T-helper 22 cell (primary cell): ENCODE data around the gene TPCN1.

ENCODE experiments used
- DNase-seq: peaks from one replicate; pipeline ENCODE4 v3.0.0-alpha.2; 2020; ENCODE audit warnings: low read depth

TPCN1 gene

DNA sequence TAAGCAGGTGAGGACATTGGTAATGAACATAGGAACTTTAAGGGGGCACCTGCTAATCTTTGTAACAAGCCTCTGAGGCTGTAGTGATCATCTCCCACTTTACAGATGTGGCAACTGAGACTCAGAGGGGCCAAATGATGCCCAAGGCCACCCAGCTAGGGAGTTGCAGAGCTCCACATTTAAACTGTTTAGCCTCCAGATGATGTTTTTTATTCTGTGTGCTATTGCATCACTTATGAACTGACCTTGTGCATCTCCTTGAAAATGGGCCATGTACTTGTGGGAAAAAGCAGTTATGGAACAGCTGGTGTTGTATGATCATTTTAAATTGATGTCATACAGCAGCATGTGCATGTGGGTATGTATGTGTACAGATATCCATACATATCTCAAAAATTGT is 41.4 kb downstream of the TPCN1 start:
- DNase-seq = no peak

DNA sequence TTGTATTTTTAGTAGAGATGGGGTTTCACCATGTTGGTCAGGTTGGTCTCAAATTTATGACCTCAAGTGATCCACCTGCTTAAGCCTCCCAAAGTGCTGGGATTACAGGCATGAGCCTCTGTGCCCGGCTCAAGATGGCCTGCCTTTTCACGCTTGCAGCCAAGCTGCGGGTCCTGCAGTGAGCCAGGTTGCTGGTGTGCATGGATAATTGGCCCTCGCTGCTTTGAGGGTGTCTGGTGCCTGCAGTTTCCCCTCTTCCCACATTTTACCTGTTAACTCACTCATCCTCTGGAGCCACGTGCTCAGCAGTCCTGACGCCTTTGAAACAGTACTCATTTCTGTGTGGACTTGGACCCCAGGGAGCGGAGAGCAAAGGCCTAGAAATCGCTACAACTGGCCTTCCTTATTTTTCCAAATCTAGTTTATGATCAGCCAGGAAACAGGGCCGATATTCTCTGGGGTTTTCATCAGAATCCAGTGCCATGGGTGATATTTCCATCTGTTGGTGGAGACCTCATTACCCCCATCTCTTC is 42.2 kb downstream of the TPCN1 start:
- no peak for DNase-seq

DNA sequence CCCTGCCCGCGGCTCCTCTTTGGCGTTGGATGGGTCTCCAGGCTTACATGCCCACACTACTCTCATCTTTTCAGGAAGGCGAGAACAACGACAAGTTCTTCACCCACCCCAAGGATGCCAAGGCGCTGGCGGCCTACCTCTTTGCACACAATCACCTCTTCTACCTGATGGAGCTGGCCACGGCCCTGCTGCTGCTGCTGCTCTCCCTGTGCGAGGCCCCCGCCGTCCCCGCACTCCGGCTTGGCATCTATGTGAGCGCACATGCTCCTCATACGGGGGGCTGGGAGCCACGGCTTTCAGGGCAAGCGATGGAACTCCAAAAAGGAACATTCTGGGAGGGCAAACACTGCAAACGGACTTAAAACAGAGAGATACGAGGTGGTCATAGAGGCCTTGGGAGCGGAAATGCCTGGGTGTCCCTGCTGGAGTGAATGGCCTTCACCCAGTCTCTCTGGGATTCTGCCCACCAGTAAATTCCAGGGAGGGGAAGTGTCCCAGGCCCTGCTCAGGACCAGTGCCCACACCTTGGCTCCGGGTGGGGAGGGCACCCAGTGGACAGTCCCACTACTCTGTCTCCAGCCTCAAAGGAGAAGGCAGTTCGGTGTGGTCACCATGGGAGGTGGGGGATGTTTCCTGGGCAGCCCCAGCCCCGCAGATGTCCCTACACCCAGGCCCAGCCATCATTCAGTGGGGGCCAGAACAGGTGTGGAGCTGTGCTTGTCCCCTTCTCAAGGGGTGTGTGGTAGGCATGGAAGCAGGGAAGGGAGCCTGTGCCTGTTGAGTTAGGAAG is 45.0 kb downstream of the TPCN1 start:
- DNase-seq = no peak

GRCh38 chr12:113267621-113268020 is 46.4 kb downstream of the TPCN1 start:
- no peak for DNase-seq

- no peak for DNase-seq
Observed at GRCh38 chr12:113268136-113268535, 46.9 kb downstream of the TPCN1 start.

DNA sequence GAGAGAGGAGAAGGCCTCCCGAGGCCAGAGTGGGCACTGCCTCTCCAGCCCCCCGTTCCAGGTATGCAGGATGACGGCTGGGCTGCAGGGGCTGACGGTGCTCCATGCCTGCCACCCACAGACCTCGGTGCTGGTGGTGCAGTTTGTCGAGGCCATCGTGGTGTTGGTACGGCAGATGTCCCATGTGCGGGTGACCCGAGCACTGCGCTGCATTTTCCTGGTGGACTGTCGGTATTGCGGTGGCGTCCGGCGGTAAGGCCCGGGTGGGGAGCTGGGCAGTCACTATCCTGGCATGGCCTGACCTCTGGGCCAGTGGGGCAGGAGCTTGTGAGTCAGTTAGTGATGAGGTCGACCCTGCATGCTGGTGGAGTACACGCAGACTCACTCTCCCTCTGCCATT is 47.4 kb downstream of the TPCN1 start:
- no peak for DNase-seq

- DNase-seq = no peak
Observed at GRCh38 chr12:113269257-113269943, 48.1 kb downstream of the TPCN1 start.

DNA sequence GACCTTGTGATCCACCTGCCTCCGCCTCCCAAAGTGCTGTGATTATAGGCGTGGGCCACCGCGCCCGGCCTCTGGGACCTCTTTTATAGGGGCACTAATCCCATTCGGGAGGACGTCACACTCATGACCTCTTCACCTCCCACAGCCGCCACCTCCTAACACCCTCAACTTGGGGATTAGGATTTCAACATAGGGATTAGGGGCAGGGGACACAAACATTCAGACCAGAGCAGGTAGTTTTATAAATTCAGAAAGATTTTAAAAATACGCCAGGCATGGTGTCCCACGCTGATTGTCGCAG is 49.4 kb downstream of the TPCN1 start:
- no peak for DNase-seq

DNA sequence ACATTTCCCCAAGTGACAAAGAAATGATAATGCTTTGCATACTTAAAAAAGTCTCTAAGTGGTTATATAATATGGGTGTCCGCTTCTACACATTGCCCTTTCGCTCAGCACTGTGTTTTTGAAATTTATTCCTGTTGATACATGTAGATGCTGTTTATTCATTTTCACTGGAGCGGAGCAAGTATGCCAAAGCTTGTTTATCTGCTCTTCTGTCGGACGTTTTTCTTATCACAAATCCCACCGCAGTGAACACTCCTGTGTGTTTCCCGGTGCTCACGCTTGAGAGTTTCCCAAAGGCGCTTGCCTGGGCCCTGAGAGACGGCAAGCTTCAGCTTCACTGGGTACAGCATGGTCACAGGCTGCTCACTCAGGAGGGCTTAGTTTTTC is 50.2 kb downstream of the TPCN1 start:
- DNase-seq = no peak

DNA sequence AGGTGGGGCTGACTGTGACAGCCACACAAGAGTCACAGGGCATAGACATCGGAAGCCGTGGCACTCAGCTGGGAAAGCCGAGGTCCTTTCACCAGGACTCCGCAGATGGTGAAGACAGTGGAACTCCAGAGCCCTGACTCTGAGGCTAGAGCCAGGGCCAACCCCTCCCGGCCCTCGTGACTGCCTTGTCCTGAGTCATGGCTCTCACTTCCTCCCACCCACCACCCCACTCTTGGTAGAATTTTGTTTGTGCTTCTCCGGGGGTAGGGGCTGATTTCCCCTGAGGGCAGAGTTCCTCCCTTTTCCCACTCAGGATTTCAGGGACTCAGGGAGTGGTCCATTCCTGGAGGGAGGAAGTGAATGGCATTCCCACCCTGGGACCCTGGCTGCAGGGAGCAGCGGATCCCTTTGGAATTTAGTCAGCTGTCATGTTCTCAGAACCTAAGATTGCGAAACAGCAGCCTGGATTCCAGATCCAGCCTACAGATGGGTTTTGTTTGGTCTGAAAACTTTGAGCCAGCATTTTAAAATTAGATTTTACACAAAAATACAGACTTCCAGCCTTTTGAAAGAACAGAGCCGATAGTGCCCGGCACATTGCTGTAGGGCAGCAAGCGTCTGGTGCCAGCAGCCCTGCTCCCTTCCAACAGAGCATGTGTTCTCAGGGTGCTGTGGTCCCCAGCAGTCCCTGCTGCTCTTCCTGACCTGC is 50.7 kb downstream of the TPCN1 start:
- no peak for DNase-seq

DNA sequence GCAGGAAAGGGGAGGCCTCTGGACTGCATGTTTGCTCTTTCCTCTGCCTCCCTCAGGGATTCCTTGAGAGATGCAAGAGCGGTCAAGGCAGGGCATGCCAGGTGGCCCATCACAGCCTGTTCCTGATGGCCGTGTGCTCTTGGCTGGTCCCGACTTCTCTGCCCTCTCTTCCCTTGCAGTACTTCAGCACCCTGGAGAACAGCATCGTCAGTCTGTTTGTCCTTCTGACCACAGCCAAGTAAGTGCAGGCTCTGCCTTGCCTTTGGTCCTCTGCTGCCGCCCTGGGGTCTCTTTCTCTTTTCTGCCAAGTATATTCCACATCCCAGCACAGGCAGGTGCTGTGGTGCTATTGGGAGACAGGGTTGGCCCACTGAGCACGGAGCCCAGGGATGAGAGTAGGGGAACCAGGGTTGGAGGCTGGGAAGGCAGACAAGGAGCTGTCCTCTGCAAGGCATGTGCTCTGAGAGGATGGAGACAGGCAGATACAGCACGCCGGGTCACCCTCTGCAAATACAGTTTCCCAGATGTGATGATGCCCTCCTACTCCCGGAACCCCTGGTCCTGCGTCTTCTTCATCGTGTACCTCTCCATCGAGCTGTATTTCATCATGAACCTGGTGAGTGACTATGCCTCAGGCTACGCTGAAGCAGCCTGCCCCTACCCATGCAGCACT is 51.9 kb downstream of the TPCN1 start:
- DNase-seq = no peak

DNA sequence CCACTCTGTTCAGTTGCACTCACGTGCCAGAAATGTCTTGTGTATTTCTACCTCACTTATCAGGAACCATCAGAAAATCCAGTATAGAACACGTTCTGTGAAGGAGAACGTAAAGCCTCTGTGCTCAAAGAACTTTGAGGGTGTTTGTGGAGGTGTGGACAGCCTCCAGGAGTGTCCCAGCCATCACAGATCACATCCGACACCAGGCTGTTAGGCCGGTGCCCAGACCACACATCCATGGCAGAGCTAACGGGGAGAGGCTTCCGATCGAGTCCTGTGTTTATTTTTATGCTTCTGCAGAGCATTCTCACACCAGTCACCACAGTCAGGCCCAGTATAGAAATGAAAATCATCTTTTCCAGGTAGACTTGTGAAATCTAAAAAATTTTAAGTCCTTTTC is 53.6 kb downstream of the TPCN1 start:
- no peak for DNase-seq

- DNase-seq = no peak
Observed at GRCh38 chr12:113276306-113276705, 55.0 kb downstream of the TPCN1 start.

DNA sequence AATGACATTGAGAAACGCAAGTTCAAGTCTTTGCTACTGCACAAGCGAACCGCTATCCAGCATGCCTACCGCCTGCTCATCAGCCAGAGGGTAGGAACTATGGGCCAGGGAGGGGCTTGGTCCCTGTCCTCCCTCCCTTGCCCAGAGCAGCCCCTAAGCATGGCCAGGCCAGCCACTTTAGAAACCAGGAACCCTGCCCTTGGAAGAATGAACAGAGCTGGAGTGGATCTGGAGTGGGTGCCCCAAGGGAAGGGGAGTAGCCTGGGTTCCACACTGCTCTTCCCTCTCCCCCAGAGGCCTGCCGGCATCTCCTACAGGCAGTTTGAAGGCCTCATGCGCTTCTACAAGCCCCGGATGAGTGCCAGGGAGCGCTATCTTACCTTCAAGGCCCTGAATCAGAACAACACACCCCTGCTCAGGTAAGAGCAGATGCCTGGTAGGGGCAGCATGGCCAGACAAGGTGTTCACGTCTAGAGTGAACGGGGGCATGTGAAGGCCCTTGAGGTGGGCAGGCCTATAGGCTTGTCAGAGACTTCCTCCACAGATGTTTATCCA is 55.8 kb downstream of the TPCN1 start:
- no peak for DNase-seq

GRCh38 chr12:113277511-113277910 is 56.2 kb downstream of the TPCN1 start:
- DNase-seq = no peak

DNA sequence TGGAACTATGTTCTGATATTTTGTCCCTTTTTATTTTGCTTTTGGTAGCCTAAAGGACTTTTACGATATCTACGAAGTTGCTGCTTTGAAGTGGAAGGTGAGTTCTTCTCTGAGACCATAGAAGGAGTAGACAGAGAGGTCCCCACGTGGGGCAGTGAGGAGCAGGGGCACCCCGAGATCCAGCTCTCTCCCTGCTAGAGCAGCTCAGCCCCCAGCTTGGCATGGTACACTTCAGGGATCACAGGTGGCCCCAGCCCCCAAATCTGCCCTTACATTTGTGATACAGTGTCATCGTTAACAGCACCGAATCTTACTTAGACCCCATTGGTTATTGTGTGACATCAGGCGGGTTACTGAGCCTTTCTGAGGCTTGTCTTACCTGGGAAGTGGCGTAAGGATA is 56.9 kb downstream of the TPCN1 start:
- DNase-seq = no peak

DNA sequence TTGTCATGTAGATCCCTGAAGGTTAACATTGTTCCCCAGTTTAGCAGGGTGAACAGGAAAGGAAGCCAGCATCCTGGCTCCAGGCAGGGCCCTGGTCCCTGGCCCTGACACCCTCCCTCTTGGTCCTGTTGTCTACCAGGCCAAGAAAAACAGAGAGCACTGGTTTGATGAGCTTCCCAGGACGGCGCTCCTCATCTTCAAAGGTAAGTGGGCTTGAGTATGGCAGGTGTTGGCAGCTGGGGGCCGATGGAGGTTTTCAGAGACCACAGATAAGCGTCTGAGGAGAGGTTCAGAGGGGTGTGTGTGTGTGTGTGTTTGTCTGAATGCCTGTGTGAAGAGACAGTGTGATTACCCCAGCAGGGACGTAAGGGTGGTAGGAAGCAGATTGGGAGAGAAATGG is 57.4 kb downstream of the TPCN1 start:
- DNase-seq = no peak

- no peak for DNase-seq
Observed at GRCh38 chr12:113284751-113285150, 63.5 kb downstream of the TPCN1 start.

- DNase-seq = no peak
Observed at GRCh38 chr12:113285679-113286610, 64.7 kb downstream of the TPCN1 start.

DNA sequence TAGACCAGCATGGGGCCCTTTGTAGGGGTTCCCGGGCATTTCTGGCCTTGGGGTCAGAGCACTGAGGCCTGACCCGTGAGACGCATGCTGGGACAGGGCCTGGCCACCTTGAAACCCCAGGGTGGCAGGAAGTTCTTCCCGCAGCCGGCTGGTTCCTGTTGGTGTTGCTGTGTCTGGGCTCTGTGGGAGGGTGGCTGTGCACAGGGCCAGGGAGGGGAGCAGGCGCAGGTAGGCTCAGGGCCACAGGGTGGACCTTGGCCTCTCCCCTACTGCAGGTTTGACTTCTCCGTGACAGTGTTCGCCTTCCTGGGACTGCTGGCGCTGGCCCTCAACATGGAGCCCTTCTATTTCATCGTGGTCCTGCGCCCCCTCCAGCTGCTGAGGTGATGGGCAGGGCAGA is 65.4 kb downstream of the TPCN1 start:
- DNase-seq = no peak
